ENCODE data around the gene NDE1. TPM values are rescaled to one million over a fixed set of nuclear protein-coding genes. Genes with fewer than 3 reads are reported as not detected.

Gene NDE1
- polyA plus RNA-seq, 1 donor (not counting 4 experiments of a cell fraction or from before 2014, with no cell fraction given): 37.8 TPM

- Histone ChIP-seq H3K4me2 (ENCODE audit: control insufficient read depth, extremely low read depth, insufficient read depth, low read depth, low read length) (no peak overlapping the region), H3K79me2 (ENCODE audit: control insufficient read depth, insufficient read depth, low read length) (peaks cover 35% of the 10 kb centered on the region), H3K36me3 (ENCODE audit: control insufficient read depth in 2 of 2, extremely low read depth in 1 of 2, insufficient read depth in 2 of 2, low read length in 2 of 2) (peaks cover 28 to 32% of the 10 kb centered on the region in 2 experiments), H3K27me3 (ENCODE audit: control insufficient read depth, extremely low read depth, insufficient read depth, low read length) (no peaks in the 10 kb centered on the region), H2AFZ (ENCODE audit: control insufficient read depth, low read length) (no peak overlapping the region), H3K4me1 (ENCODE audit: control insufficient read depth, extremely low read depth, insufficient read depth, low read length) (peaks cover 4% of the 10 kb centered on the region), H3K27ac (ENCODE audit: control insufficient read depth, insufficient read depth, low read length) (no peak overlapping the region), H4K20me1 (ENCODE audit: control insufficient read depth, extremely low read depth, insufficient read depth, low read length) (peaks cover 5% of the 10 kb centered on the region), H3K9me1 (ENCODE audit: control insufficient read depth, extremely low read depth, insufficient read depth, low read length) (no peaks in the 10 kb centered on the region), H3K4me3 (ENCODE audit: control insufficient read depth in 2 of 3, extremely low read depth in 1 of 3, insufficient read depth in 2 of 3, low read depth in 1 of 3, low read length in 3 of 3) (no peak overlapping the region), H3K9ac (ENCODE audit: control insufficient read depth, extremely low read depth, insufficient read depth, low read length) (no peak overlapping the region), H3K9me3 (ENCODE audit: control insufficient read depth, low read depth, low read length) (no peaks in the 10 kb centered on the region)
- DNase-seq (ENCODE audit: low read depth, low spot score): no peak
- dilution Hi-C loops (cut with MboI; ENCODE audit: extremely low pct_ligation_motif_present, low sequenced_read_pairs): no loop called here
- TF ChIP-seq CTCF (optimal IDR thresholded peaks at IDR 0.05 in 1 of 3, IDR thresholded peaks at IDR 0.05 in 1 of 3, conservative IDR thresholded peaks at IDR 0.05 in 1 of 3; ENCODE audit: extremely low read depth in 1 of 3, insufficient read depth in 2 of 3, low read length in 3 of 3) (no peak), EZH2 (IDR thresholded peaks at IDR 0.05; ENCODE audit: low read length) (no peak)
- FAIRE-seq: no peak
These were observed 15.1 kb downstream of the NDE1 start for GRCh38 chr16:15665107-15665506.

DNA sequence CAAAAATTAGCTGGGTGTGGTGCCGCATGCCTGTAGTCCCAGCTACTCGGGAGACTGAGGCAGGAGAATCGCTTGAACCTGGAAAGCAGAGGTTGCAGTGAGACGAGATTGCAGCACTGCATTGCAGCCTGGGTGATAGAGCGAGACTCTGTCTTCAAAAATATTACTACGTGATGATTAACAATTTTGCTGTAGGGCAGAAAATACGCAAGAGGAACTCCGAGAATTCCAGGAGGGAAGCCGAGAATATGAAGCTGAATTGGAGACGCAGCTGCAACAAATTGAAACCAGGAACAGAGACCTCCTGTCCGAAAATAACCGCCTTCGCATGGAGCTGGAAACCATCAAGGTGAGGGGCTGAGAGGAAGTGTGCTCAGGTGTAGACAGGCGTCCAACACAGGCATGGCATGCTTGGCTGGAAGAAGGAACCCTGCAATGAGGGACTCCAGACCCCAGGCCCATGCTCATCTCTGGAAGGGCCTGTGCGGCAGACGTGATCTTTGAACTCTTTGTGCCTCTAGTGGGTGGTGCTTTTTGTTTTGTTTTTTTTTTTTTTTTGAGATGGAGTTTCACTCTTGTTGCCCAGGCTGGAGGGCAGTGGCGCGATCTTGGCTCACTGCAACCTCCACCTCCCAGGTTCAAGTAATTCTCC is 17.2 kb downstream of the NDE1 start:
- Histone ChIP-seq H3K9me3 (ENCODE audit: control insufficient read depth, low read depth, low read length) (no peaks in the 10 kb centered on the region), H3K36me3 (ENCODE audit: control insufficient read depth in 2 of 2, extremely low read depth in 1 of 2, insufficient read depth in 2 of 2, low read length in 2 of 2) (peaks cover 29 to 32% of the 10 kb centered on the region in 2 experiments), H3K9me1 (ENCODE audit: control insufficient read depth, extremely low read depth, insufficient read depth, low read length) (no peaks in the 10 kb centered on the region), H2AFZ (ENCODE audit: control insufficient read depth, low read length) (no peak overlapping the region), H3K79me2 (ENCODE audit: control insufficient read depth, insufficient read depth, low read length) (peaks cover 19% of the 10 kb centered on the region), H3K9ac (ENCODE audit: control insufficient read depth, extremely low read depth, insufficient read depth, low read length) (no peak overlapping the region), H3K4me1 (ENCODE audit: control insufficient read depth, extremely low read depth, insufficient read depth, low read length) (peaks cover 24% of the 10 kb centered on the region), H4K20me1 (ENCODE audit: control insufficient read depth, extremely low read depth, insufficient read depth, low read length) (no peaks in the 10 kb centered on the region), H3K4me3 (ENCODE audit: control insufficient read depth in 2 of 3, extremely low read depth in 1 of 3, insufficient read depth in 2 of 3, low read depth in 1 of 3, low read length in 3 of 3) (no peak overlapping the region), H3K27me3 (ENCODE audit: control insufficient read depth, extremely low read depth, insufficient read depth, low read length) (no peaks in the 10 kb centered on the region), H3K27ac (ENCODE audit: control insufficient read depth, insufficient read depth, low read length) (no peak overlapping the region), H3K4me2 (ENCODE audit: control insufficient read depth, extremely low read depth, insufficient read depth, low read depth, low read length) (no peak overlapping the region)
- DNase-seq (ENCODE audit: low read depth, low spot score) (no peak), FAIRE-seq (no peak)
- dilution Hi-C loops (cut with MboI; ENCODE audit: extremely low pct_ligation_motif_present, low sequenced_read_pairs): no loop called here
- TF ChIP-seq EZH2 (IDR thresholded peaks at IDR 0.05; ENCODE audit: low read length): no peak
- no peak for TF ChIP-seq CTCF (optimal IDR thresholded peaks at IDR 0.05 in 1 of 3, IDR thresholded peaks at IDR 0.05 in 1 of 3, conservative IDR thresholded peaks at IDR 0.05 in 1 of 3; ENCODE audit: extremely low read depth in 1 of 3, insufficient read depth in 2 of 3, low read length in 3 of 3)

Data from keratinocyte (primary cell).